Stimulated activated naive B cell treated with anti-CD40 and anti-IgM and Interleukin-4, amounts not matched to agents 10 μg/mL and 1 μg/mL and 100 μg/mL, for 72 hours (primary cell): ENCODE measurements around the gene PRSS36.

Source experiments
- ATAC-seq, 2 donors: fragments of 150-1000 bp; cut with Tn5 transposase; replicated peaks; 2 replicates each; pipeline ENCODE4 v1.10.0; 2021; ENCODE audit warnings: moderate library complexity in 1 of 2
- DNase-seq: peaks from one replicate; pipeline ENCODE4 v3.0.0; 2021
- H3K27ac Mint-ChIP-seq: one replicate; pipeline ENCODE4 v1.8.0; 2022; ENCODE audit warnings: mild to moderate bottlenecking, mixed read lengths
- H3K27me3 Mint-ChIP-seq, 2 donors: one replicate each; pipeline ENCODE4 v1.8.0; 2022; ENCODE audit warnings: mixed read lengths in 2 of 2
- H3K36me3 Mint-ChIP-seq, 2 donors: one replicate each; pipeline ENCODE4 v1.8.0; 2022; ENCODE audit warnings: mixed read lengths in 2 of 2, mild to moderate bottlenecking in 1 of 2
- H3K4me1 Mint-ChIP-seq, 2 donors: one replicate each; pipeline ENCODE4 v1.8.0; 2022; ENCODE audit warnings: mixed read lengths in 2 of 2, mild to moderate bottlenecking in 1 of 2
- H3K4me3 Mint-ChIP-seq, 2 donors: one replicate each; pipeline ENCODE4 v1.8.0; 2022; ENCODE audit warnings: mild to moderate bottlenecking in 2 of 2, mixed read lengths in 2 of 2, moderate library complexity in 1 of 2
- H3K9me3 Mint-ChIP-seq, 2 donors: one replicate each; pipeline ENCODE4 v1.8.0; 2022; ENCODE audit warnings: mixed read lengths in 2 of 2, mild to moderate bottlenecking in 1 of 2

Gene PRSS36

DNA sequence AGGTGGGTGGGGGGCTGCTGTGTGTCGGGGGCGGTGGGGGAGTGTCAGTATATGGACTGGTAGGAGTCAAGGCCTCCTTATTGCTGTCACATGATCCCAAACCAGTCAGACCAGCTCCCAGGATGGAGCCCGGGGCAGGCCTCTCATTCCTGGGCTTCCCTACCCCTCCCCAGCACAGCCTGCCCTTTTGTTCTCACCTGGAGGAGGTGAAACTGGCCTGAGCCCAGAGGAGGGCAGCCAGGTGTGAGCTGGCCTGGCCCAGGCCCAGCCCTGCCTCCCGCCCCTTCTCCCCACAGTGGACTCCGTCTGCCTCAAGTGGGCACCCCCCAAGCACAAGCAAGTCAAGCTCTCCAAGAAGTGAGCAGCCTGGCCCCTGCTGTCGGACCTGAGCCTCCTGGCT is 19.0 kb downstream of the PRSS36 start:
- no peaks in the 10 kb centered on the region for H3K9me3 Mint-ChIP-seq
- no peak for ATAC-seq
- DNase-seq: no peak
- no peak overlapping the region for H3K4me3 Mint-ChIP-seq
- peaks cover 1 to 6% of the 10 kb centered on the region in 2 donors for H3K4me1 Mint-ChIP-seq
- no peak overlapping the region for H3K27ac Mint-ChIP-seq
- H3K27me3 Mint-ChIP-seq: no peaks in the 10 kb centered on the region
- peaks cover 40 to 50% of the 10 kb centered on the region in 2 donors for H3K36me3 Mint-ChIP-seq

- Mint-ChIP-seq H3K4me3 (no peak overlapping the region), H3K27me3 (no peaks in the 10 kb centered on the region)
Observed at GRCh38 chr16:31130336-31130891, 19.5 kb downstream of the PRSS36 start.

GRCh38 chr16:31129568-31130335 is 20.1 kb downstream of the PRSS36 start:
- H3K4me1 Mint-ChIP-seq: peaks cover 1 to 6% of the 10 kb centered on the region in 2 donors
- DNase-seq: no peak

More at GRCh38 chr16:31130336-31130891, 19.5 kb downstream of the PRSS36 start:
- Mint-ChIP-seq H3K27ac (no peak overlapping the region), H3K9me3 (no peaks in the 10 kb centered on the region), H3K36me3 (peaks cover 45 to 53% of the 10 kb centered on the region in 2 donors), H3K4me1 (peaks cover 1 to 6% of the 10 kb centered on the region in 2 donors)
- no peak for ATAC-seq
- no peak for DNase-seq

DNA sequence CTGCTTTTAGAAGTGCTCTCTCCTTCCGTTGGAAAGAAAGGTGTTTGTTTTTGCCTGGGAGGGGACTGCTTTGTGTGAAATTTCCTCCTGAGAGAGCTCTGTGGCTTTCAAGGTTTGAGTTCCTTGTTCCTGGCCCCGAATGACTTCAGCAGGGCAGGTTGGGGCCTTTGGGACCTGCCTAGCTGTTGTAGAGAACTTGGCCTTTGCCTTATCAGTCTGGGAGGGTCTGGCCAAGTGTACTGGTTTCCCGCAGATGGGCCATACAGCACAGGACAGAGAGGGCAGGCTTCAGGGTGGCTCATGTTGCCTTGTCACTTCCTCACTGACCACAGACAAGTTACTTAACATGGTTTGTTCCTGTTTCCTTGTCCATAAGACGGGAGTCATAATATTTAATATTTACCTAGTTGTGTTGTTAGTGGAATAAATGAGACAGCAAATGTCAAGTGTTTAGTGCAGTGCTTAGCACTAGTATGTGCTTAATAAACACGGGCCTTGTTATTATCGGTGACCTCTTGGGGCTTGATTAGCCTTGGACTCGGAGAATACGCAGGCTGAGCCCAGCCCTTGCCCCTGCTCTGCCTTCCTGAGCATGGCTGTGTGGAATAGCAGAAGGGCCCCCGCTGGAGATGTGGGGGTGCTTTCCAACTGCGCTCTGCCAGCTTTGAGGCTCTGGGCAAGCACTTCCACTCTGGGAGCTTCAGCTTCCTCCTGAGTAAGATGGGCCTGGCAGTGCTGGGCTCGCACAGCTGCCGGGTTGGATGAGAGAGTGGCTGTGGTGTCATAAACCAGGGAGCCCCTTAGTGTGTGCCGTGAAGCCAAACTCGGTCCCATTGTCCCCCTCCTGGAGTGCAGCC is 20.9 kb downstream of the PRSS36 start:
- H3K36me3 Mint-ChIP-seq: peaks cover 45 to 57% of the 10 kb centered on the region in 2 donors
- H3K27me3 Mint-ChIP-seq: no peaks in the 10 kb centered on the region
- DNase-seq (no peak), ATAC-seq (peak; percentile 69 to 79)
- H3K4me1 Mint-ChIP-seq: peaks cover 1 to 6% of the 10 kb centered on the region in 2 donors
- no peaks in the 10 kb centered on the region for H3K9me3 Mint-ChIP-seq
- peak overlapping the region; percentile 31 for H3K27ac Mint-ChIP-seq
- H3K4me3 Mint-ChIP-seq: no peak overlapping the region

More at GRCh38 chr16:31129568-31130335, 20.1 kb downstream of the PRSS36 start:
- Mint-ChIP-seq H3K27me3 (no peaks in the 10 kb centered on the region), H3K9me3 (no peaks in the 10 kb centered on the region), H3K4me3 (no peak overlapping the region), H3K36me3 (peaks cover 45 to 53% of the 10 kb centered on the region in 2 donors), H3K27ac (no peak overlapping the region)
- ATAC-seq: no peak

GRCh38 chr16:31127182-31127581 is 22.7 kb downstream of the PRSS36 start:
- no peaks in the 10 kb centered on the region for H3K27me3 Mint-ChIP-seq
- H3K27ac Mint-ChIP-seq: peak overlapping the region; percentile 67
- H3K9me3 Mint-ChIP-seq: no peaks in the 10 kb centered on the region
- DNase-seq (no peak), ATAC-seq (no peak)
- no peak overlapping the region for H3K4me3 Mint-ChIP-seq
- H3K36me3 Mint-ChIP-seq: peaks cover 45% of the 10 kb centered on the region in 2 donors
- H3K4me1 Mint-ChIP-seq: peaks cover 1 to 6% of the 10 kb centered on the region in 2 donors

DNA sequence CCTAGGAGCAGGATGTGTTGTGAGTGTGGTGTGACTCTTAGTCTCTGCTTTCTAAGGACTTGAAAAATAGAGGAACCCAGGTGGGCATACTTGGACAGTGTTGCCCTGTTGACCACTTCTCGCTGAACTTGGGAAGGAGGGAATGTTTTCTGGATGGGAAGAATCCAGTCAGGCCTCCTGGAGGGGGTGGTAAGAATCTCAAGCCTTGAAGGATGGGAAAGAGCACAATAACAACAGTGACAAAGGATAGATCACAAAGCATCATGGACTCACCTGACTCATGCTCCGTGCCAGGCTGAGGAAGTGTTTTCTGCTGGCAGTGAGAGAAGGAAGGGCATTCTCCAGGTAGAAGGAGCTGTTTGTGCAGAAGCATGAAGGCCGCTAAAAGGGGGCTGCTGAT is 24.0 kb downstream of the PRSS36 start:
- no peaks in the 10 kb centered on the region for H3K27me3 Mint-ChIP-seq
- ATAC-seq (no peak), DNase-seq (no peak)
- peak overlapping the region; percentile 86 for H3K27ac Mint-ChIP-seq
- no peak overlapping the region for H3K4me3 Mint-ChIP-seq
- peaks cover 35 to 36% of the 10 kb centered on the region in 2 donors for H3K36me3 Mint-ChIP-seq
- H3K9me3 Mint-ChIP-seq: no peaks in the 10 kb centered on the region
- peaks cover 1 to 6% of the 10 kb centered on the region in 2 donors for H3K4me1 Mint-ChIP-seq

DNA sequence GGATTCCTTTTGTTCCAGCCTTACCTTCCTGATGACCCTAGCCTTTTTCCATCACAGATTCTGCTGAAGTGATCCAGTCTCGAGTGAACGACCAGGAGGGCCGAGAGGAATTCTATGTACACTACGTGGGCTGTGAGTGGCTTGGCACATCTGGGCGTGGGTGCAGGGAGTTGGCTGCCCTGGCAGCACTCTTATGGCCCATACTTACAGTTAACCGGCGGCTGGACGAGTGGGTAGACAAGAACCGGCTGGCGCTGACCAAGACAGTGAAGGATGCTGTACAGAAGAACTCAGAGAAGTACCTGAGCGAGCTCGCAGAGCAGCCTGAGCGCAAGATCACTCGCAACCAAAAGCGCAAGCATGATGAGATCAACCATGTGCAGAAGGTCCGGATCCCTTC is 29.7 kb downstream of the PRSS36 start:
- Mint-ChIP-seq H3K27ac (no peak overlapping the region), H3K4me3 (no peak overlapping the region), H3K4me1 (peaks cover 13 to 42% of the 10 kb centered on the region in 2 donors), H3K36me3 (peaks cover 16 to 27% of the 10 kb centered on the region in 2 donors), H3K9me3 (no peaks in the 10 kb centered on the region), H3K27me3 (no peaks in the 10 kb centered on the region)
- DNase-seq: no peak
- ATAC-seq: no peak

DNA sequence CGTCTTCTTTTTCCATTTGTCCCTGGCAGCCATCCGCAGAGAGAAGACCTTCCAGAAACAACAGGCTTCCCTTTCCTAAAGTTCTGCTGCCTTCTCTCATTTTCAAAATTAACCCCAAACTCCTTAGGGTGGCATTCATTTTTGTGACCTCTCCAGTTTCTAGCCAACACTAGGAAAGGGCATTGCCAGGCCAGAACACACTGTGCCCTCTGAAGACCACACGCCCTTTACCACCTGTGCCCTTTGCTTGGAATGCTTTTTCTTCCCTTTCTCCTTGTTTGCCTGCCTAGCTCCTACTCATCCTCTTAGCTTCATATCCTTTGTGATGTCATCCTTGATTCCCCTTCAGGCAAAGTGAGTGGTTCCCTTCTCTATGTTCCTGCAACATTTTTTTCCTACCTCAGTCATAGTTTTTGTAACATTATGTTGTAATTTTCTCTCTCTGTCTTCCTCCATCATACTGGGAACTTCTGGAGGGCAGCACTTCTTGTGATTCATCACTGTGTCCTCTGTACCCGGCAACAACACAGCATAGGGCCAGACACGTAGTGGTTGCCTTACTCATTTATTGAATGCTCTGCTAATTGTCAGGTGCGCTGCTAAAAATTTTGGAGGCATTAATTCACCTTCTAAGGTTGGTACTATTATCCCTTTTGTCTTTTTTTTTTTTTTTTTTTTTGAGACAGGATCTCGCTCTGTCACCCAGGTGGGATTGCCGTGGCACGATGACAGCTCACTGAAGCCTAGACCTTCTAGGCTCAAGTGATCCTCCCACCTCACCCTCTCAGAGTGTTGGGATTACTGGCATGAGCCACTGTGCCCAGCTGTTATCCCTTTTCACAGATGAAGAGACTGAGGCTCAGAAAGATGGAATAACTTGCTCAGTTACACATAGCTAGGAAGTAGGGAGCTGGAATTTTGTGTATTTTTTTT is 31.4 kb downstream of the PRSS36 start:
- H3K9me3 Mint-ChIP-seq: no peaks in the 10 kb centered on the region
- ATAC-seq: no peak
- peak overlapping the region; percentile 82 to 86 for H3K4me3 Mint-ChIP-seq
- H3K27ac Mint-ChIP-seq: peak overlapping the region; percentile 94
- no peaks in the 10 kb centered on the region for H3K27me3 Mint-ChIP-seq
- DNase-seq: no peak
- H3K4me1 Mint-ChIP-seq: peaks cover 20 to 57% of the 10 kb centered on the region in 2 donors
- peaks cover 18 to 30% of the 10 kb centered on the region in 2 donors for H3K36me3 Mint-ChIP-seq

- Mint-ChIP-seq H3K4me1 (peaks cover 22 to 66% of the 10 kb centered on the region in 2 donors), H3K36me3 (peaks cover 18 to 33% of the 10 kb centered on the region in 2 donors), H3K9me3 (no peaks in the 10 kb centered on the region), H3K27me3 (no peaks in the 10 kb centered on the region), H3K4me3 (peak within 1 kb of the TSS; percentile 82 to 86), H3K27ac (peak within 1 kb of the TSS; percentile 94)
- ATAC-seq: peak; percentile 90 to 93
- peak; percentile 96 for DNase-seq
Observed at GRCh38 chr16:31117384-31118222, 32.3 kb downstream of the PRSS36 start, which contains the start of gene KAT8. TSS of gene KAT8 (plus strand) at chr16:31117664. CDS start at chr16:31117682, 18 bp downstream.

GRCh38 chr16:31114468-31114867 is 35.4 kb downstream of the PRSS36 start:
- ATAC-seq (no peak), DNase-seq (no peak)
- Mint-ChIP-seq H3K27ac (peak overlapping the region; percentile 92), H3K36me3 (peaks cover 24 to 45% of the 10 kb centered on the region in 2 donors), H3K9me3 (no peaks in the 10 kb centered on the region), H3K27me3 (no peaks in the 10 kb centered on the region), H3K4me1 (peaks cover 33 to 88% of the 10 kb centered on the region in 2 donors), H3K4me3 (peak overlapping the region in 1 of 2 donors; percentile 8)

DNA sequence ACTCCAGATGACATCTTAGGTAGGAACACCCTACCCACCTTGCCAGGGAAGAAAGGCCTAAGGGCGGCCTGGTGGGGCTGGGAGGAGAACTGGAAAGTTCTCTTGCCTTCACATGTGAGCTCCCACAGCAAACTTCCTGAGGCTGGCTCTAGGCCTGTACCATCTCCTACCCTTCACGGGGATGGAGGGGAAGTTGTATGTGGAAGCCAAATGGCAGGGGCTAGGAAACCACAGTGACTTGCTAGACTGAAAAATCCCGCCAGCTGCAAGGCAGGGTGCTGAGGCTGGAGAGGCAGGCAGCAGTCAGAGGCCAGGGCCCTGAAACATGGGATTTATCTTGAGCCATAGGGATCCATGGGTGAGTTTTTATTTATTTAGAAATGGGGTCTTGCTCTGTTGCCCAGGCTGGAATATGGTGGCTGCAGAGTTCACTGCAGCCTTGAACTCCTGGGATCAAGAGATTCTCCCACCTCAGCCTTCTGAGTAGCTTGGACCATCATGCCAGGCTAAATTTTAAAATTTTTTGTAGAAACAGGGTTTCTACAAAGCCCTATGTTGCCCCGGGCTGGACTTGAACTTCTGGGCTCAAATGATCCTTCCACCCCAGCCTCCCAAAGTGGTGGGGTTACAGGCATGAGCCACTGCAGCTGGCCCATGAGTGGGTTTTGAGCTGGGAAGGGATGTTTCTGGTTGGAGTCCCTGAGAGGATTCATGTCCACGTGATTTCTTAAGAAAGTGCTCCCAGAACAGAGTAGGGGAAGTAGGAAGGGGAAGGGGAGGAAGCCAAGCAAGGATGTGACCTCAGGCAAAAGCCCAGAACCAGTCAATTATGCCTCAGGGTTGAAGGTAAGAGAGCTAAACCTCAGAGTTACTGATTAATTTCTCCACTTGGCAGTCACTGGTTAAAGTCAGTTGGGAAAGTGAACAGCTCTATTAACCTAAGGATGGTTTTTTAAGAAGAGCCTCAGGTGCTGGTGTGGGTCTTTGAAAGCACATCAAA is 36.4 kb downstream of the PRSS36 start:
- peaks cover 31 to 82% of the 10 kb centered on the region in 2 donors for H3K4me1 Mint-ChIP-seq
- no peaks in the 10 kb centered on the region for H3K27me3 Mint-ChIP-seq

GRCh38 chr16:31112711-31113110 is 37.2 kb downstream of the PRSS36 start:
- Mint-ChIP-seq H3K4me1 (peaks cover 29 to 81% of the 10 kb centered on the region in 2 donors), H3K9me3 (no peaks in the 10 kb centered on the region), H3K27ac (peak overlapping the region; percentile 81), H3K27me3 (no peaks in the 10 kb centered on the region), H3K4me3 (no peak overlapping the region), H3K36me3 (peaks cover 25 to 47% of the 10 kb centered on the region in 2 donors)
- no peak for ATAC-seq
- DNase-seq: no peak

More for the DNA sequence above, 36.4 kb downstream of the PRSS36 start:
- ATAC-seq: peak; percentile 20 to 33
- peaks cover 25 to 47% of the 10 kb centered on the region in 2 donors for H3K36me3 Mint-ChIP-seq
- peak; percentile 33 for DNase-seq
- H3K4me3 Mint-ChIP-seq: peak overlapping the region; percentile 22 to 52
- H3K9me3 Mint-ChIP-seq: no peaks in the 10 kb centered on the region
- H3K27ac Mint-ChIP-seq: peak overlapping the region; percentile 92
